A549 (cell line): ENCODE measurements around the gene COQ5. TPM values are rescaled to one million over a fixed set of nuclear protein-coding genes. Genes with fewer than 3 reads are reported as not detected.

Experiments
- ATAC-seq, 2 experiments: fragments of 200-7000 bp in 1 of 2; fragments of >200 bp in 1 of 2; cut with Nextera tagmentation in 1 of 2; cut with Tn5 transposase in 1 of 2; 3 replicates each; pipeline versions ENCODE4 v1.8.0 to v1.9.1; 2018 to 2020; ENCODE audit warnings: mild to moderate bottlenecking in 1 of 2, moderate library complexity in 1 of 2
- CTCF ChIA-PET: fragments of 300-600 bp; sonication (Branson Sonifier 250); formaldehyde crosslinking; extraction: SDS; loops from one replicate; lab custom pipeline; 2021; ENCODE audit warnings: antibody characterized with exemption, inconsistent platforms; lab: Yijun Ruan, JAX
- POLR2A ChIA-PET: fragments of 350-600 bp; formaldehyde crosslinking; extraction: SDS; loops from one replicate; lab custom pipeline; 2021; ENCODE audit warnings: antibody characterized with exemption, inconsistent platforms; lab: Yijun Ruan, JAX
- DNase-seq, 2 experiments: peaks; one replicate each; pipeline versions ENCODE4 v3.0.0 to v3.0.0-alpha.2; 2011 to 2016; ENCODE audit warnings: low read depth in 1 of 2, low spot score in 1 of 2
- FAIRE-seq: peaks from 2 replicates; lab custom pipeline; 2011; peaks lifted over from hg19 to GRCh38; lab: Jason Lieb, UNC
- H3K27ac ChIP-seq, 2 experiments: fragments of >200 bp; sonication (Bioruptor Twin); formaldehyde crosslinking; 3 replicates each; pipeline ENCODE4 v1.5.1; 2016 to 2017
- H3K4me1 ChIP-seq: fragments of >200 bp; sonication (Bioruptor Twin); formaldehyde crosslinking; 3 replicates; pipeline ENCODE4 v1.6.1; 2016
- H3K4me2 ChIP-seq: fragments of >200 bp; sonication (Bioruptor Twin); formaldehyde crosslinking; 3 replicates; pipeline ENCODE4 v1.6.1; 2016
- H3K4me3 ChIP-seq: fragments of >200 bp; sonication (Bioruptor Twin); formaldehyde crosslinking; 3 replicates; pipeline ENCODE4 v1.5.1; 2016
- H3K9me3 ChIP-seq: fragments of >200 bp; sonication (Bioruptor Twin); formaldehyde crosslinking; 3 replicates; pipeline ENCODE4 v1.6.1; 2016
- BCL3 ChIP-seq: fragments of >200 bp; sonication (Bioruptor Twin); formaldehyde crosslinking; IDR thresholded peaks from 3 replicates; pipeline ENCODE4 v1.6.1; 2016
- BHLHE40 ChIP-seq: IDR thresholded peaks from 2 replicates; pipeline ENCODE4 v1.6.1; 2012; ENCODE audit warnings: low read depth, low read length, inconsistent platforms
- CEBPB ChIP-seq, 2 experiments: fragments of >200 bp in 1 of 2; sonication (Bioruptor Twin) in 1 of 2; formaldehyde crosslinking in 1 of 2; IDR thresholded peaks; 2 replicates each; pipeline ENCODE4 v1.6.1; 2012 to 2016
- CHD2 ChIP-seq: fragments of 150-350 bp; IDR thresholded peaks from 2 replicates; pipeline ENCODE4 v1.6.1; 2014; ENCODE audit warnings: low read length; ENCODE audit not compliant: partially characterized antibody
- EHMT2 ChIP-seq: fragments of 200-600 bp; sonication (generic); IDR thresholded peaks from 2 replicates; pipeline ENCODE4 v1.6.1; 2016; ENCODE audit warnings: antibody characterized with exemption, low read depth, mild to moderate bottlenecking, moderate library complexity
- EP300 ChIP-seq, 2 experiments: fragments of >200 bp; sonication (Bioruptor Twin); formaldehyde crosslinking; IDR thresholded peaks; 2 replicates in 1 of 2; 3 replicates in 1 of 2; pipeline ENCODE4 v1.6.1; 2016 to 2017
- ESRRA ChIP-seq: fragments of 150-350 bp; IDR thresholded peaks from 2 replicates; pipeline ENCODE4 v1.6.1; 2014; ENCODE audit warnings: mild to moderate bottlenecking, low read length, borderline replicate concordance
- FOSL2 ChIP-seq, 2 experiments: fragments of 450-650 bp in 1 of 2; fragments of >200 bp in 1 of 2; sonication (Bioruptor Twin) in 1 of 2; formaldehyde crosslinking; IDR thresholded peaks; 2 replicates each; pipeline versions ENCODE4 v1.5.0 to v1.6.1; 2016 to 2020; ENCODE audit warnings: mild to moderate bottlenecking in 1 of 2, moderate library complexity in 1 of 2
- FOXS1 ChIP-seq: fragments of 250-450 bp; sonication (Bioruptor Pico); IDR thresholded peaks from 2 replicates; pipeline ENCODE4 v1.5.0; 2020; ENCODE audit warnings: mild to moderate bottlenecking, moderate library complexity
- HDAC2 ChIP-seq: fragments of 200-600 bp; sonication (generic); IDR thresholded peaks from 2 replicates; pipeline ENCODE4 v1.6.1; 2016
- HES2 ChIP-seq: fragments of >200 bp; sonication (Bioruptor Twin); formaldehyde crosslinking; IDR thresholded peaks from 2 replicates; pipeline ENCODE4 v1.6.1; 2016
- MYC ChIP-seq: IDR thresholded peaks from 2 replicates; pipeline ENCODE4 v1.6.1; 2012; ENCODE audit warnings: mild to moderate bottlenecking, inconsistent platforms, low read length, improper control_type of control experiment, borderline replicate concordance
- NPAS2 ChIP-seq: fragments of 250-450 bp; sonication (Bioruptor Pico); IDR thresholded peaks from 2 replicates; pipeline ENCODE4 v1.8.0; 2022; ENCODE audit warnings: mild to moderate bottlenecking, moderate library complexity, borderline replicate concordance
- NR3C1 ChIP-seq: fragments of >200 bp; sonication (Bioruptor Twin); formaldehyde crosslinking; IDR thresholded peaks from 3 replicates; pipeline ENCODE4 v1.6.1; 2017
- POLR2A ChIP-seq: IDR thresholded peaks from 2 replicates; pipeline ENCODE4 v1.6.1; 2012; ENCODE audit warnings: mild to moderate bottlenecking, low read length
- SMC3 ChIP-seq: fragments of >200 bp; sonication (Bioruptor Twin); formaldehyde crosslinking; IDR thresholded peaks from 3 replicates; pipeline ENCODE4 v1.6.1; 2018; ENCODE audit warnings: inconsistent platforms
- SREBF2 ChIP-seq: fragments of 450-650 bp; IDR thresholded peaks from 2 replicates; pipeline ENCODE4 v1.6.1; 2014; ENCODE audit warnings: mild to moderate bottlenecking, moderate library complexity
- TFCP2L1 ChIP-seq: fragments of 250-450 bp; sonication (Bioruptor Pico); IDR thresholded peaks from 2 replicates; pipeline ENCODE4 v1.5.0; 2021; ENCODE audit warnings: mild to moderate bottlenecking
- USF2 ChIP-seq: fragments of 450-650 bp; IDR thresholded peaks from 2 replicates; pipeline ENCODE4 v1.6.1; 2014; ENCODE audit warnings: antibody characterized with exemption
- ZNF302 ChIP-seq: fragments of 250-450 bp; sonication (Bioruptor Pico); IDR thresholded peaks from 2 replicates; pipeline ENCODE4 v1.9.0; 2021; ENCODE audit warnings: inconsistent platforms, mild to moderate bottlenecking, moderate library complexity
- WGBS: methylation state at CpG from one replicate; pipeline ENCODE4 v1.1.6; 2017; ENCODE audit errors: missing lambda C conversion rate; 5-methylcytosine and 5-hydroxymethylcytosine counted together
- polyA plus RNA-seq, 4 experiments: library from polyadenylated mRNA; depleted of rRNA in 3 of 4; stranded (reverse); fragments of >200 nt; fragmentation: RNase III in 1 of 4; extraction: RNeasy Plus Mini Kit Qiagen cat#74134 plus additional on column Dnase treatment in 1 of 4; gene quantifications; 2 replicates in 3 of 4; 3 replicates in 1 of 4; pipeline ENCODE4 v1.2.3, GENCODE V29; 2011 to 2017
- TF ChIP-seq, protein P1 (sequence below): fragments of 150-350 bp; IDR thresholded peaks from 2 replicates; pipeline ENCODE4 v1.6.1; 2014; ENCODE audit warnings: low read depth, mild to moderate bottlenecking, low read length
- TF ChIP-seq, protein P2 (sequence below): fragments of 250-450 bp; sonication (Bioruptor Pico); IDR thresholded peaks from 2 replicates; pipeline ENCODE4 v1.5.0; 2021; ENCODE audit warnings: mild to moderate bottlenecking, moderate library complexity, borderline replicate concordance
- TF ChIP-seq, protein P3 (sequence below): IDR thresholded peaks from 2 replicates; pipeline ENCODE4 v1.6.1; 2012; ENCODE audit warnings: low read depth, borderline replicate concordance

Gene COQ5
- polyA plus RNA-seq, 2 of the 4 experiments (the other 2 are of a cell fraction), result 49.6 to 100.0 TPM

DNA sequence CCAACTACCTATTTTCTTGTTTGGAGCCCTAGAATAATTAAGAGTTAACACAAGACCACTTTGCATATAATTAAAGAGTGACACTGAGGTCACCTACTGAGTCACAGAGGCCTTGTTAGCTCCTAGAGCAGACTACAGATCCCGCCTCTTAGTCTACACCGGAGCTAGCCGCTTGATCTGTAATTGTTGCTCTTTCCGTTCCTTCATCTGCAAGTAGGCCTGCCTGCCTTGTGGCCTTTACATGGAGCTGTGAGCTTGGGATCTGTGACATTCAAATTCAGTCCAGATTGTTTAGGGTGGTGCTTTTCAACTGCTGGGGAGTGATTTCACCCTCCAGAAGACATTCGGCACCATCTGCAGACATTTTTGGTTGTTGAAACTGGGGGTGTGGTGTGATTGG, 38.6 kb downstream of the COQ5 start:
- WGBS, result 98% methylated on average over 5 of the region's 5 CpGs
- TF ChIP-seq NR3C1, result no peak
- TF ChIP-seq SMC3, result no peak
- TF ChIP-seq TFCP2L1 (CRISPR knock-in tag), result no peak
- TF ChIP-seq ESRRA, result no peak
- TF ChIP-seq FOXS1 (CRISPR knock-in tag), result no peak
- TF ChIP-seq BCL3, result no peak
- TF ChIP-seq EHMT2, result no peak
- TF ChIP-seq, protein P1, sequence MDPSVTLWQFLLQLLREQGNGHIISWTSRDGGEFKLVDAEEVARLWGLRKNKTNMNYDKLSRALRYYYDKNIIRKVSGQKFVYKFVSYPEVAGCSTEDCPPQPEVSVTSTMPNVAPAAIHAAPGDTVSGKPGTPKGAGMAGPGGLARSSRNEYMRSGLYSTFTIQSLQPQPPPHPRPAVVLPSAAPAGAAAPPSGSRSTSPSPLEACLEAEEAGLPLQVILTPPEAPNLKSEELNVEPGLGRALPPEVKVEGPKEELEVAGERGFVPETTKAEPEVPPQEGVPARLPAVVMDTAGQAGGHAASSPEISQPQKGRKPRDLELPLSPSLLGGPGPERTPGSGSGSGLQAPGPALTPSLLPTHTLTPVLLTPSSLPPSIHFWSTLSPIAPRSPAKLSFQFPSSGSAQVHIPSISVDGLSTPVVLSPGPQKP, result no peak
- no peak for TF ChIP-seq CHD2
- TF ChIP-seq USF2, result no peak
- no peak for TF ChIP-seq NPAS2 (CRISPR knock-in tag)
- TF ChIP-seq HES2, result no peak
- no peak for TF ChIP-seq FOSL2 (IDR thresholded peaks at IDR 0.05)
- no peak for TF ChIP-seq FOSL2 (CRISPR knock-in tag; IDR thresholded peaks at IDR 0.05)
- TF ChIP-seq, protein P2, sequence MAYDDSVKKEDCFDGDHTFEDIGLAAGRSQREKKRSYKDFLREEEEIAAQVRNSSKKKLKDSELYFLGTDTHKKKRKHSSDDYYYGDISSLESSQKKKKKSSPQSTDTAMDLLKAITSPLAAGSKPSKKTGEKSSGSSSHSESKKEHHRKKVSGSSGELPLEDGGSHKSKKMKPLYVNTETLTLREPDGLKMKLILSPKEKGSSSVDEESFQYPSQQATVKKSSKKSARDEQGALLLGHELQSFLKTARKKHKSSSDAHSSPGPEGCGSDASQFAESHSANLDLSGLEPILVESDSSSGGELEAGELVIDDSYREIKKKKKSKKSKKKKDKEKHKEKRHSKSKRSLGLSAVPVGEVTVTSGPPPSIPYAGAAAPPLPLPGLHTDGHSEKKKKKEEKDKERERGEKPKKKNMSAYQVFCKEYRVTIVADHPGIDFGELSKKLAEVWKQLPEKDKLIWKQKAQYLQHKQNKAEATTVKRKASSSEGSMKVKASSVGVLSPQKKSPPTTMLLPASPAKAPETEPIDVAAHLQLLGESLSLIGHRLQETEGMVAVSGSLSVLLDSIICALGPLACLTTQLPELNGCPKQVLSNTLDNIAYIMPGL (CRISPR knock-in tag), result no peak
- TF ChIP-seq POLR2A, result no peak
- TF ChIP-seq SREBF2, result no peak
- TF ChIP-seq ZNF302, result no peak
- FAIRE-seq, result no peak

GRCh38 chr12:120489018-120489417, 39.9 kb downstream of the COQ5 start:
- CTCF ChIA-PET, result interaction anchor here (0.6 to 2.0 kb wide), 5 partner anchors 14 to 573 kb away, joined by 3 to 7 read pairs (median 4); partner anchors contain the start of gene SRSF9
- no peak overlapping the region for H3K27ac ChIP-seq
- no peak for ATAC-seq
- no peak for FAIRE-seq
- no peak for TF ChIP-seq CEBPB (IDR thresholded peaks at IDR 0.05)
- TF ChIP-seq, protein P3, sequence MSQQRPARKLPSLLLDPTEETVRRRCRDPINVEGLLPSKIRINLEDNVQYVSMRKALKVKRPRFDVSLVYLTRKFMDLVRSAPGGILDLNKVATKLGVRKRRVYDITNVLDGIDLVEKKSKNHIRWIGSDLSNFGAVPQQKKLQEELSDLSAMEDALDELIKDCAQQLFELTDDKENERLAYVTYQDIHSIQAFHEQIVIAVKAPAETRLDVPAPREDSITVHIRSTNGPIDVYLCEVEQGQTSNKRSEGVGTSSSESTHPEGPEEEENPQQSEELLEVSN, result no peak
- TF ChIP-seq MYC, result no peak
- TF ChIP-seq SMC3, result no peak
- no peak for TF ChIP-seq EP300 (IDR thresholded peaks at IDR 0.05)
- TF ChIP-seq HDAC2, result no peak
- no peak for TF ChIP-seq BHLHE40
- TF ChIP-seq POLR2A, result no peak
- H3K4me3 ChIP-seq, result no peak overlapping the region
- no peak overlapping the region for H3K4me2 ChIP-seq
- H3K9me3 ChIP-seq, result no peaks in the 10 kb centered on the region
- 96% methylated on average over 4 of the region's 4 CpGs for WGBS
- POLR2A ChIA-PET, result no interaction called here
- H3K4me1 ChIP-seq, result no peaks in the 10 kb centered on the region
- DNase-seq, result no peak

More for the DNA sequence above, 38.6 kb downstream of the COQ5 start:
- ChIA-PET CTCF (interaction anchor here (0.5 to 2.6 kb wide), 3 partner anchors 15 to 458 kb away, joined by 3 to 9 read pairs (median 7); partner anchors contain the start of gene SRSF9), POLR2A (no interaction called here)
- Histone ChIP-seq H3K4me1 (peaks cover 7% of the 10 kb centered on the region; the same call in 2 of the 3 replicates), H3K9me3 (no peaks in the 10 kb centered on the region), H3K27ac (no peak overlapping the region), H3K4me3 (no peak overlapping the region), H3K4me2 (no peak overlapping the region)
- ATAC-seq (no peak), DNase-seq (no peak)
